Adrenal gland (tissue), 12 donors: ENCODE data around the gene NEURL4. TPM values are rescaled to one million over a fixed set of nuclear protein-coding genes. Genes with fewer than 3 reads are reported as not detected.

Source experiments
- DNase-seq, 7 donors: peaks; one replicate each; pipeline ENCODE4 v3.0.0-alpha.2; 2019 to 2020
- H3K27ac ChIP-seq, 5 donors: fragments of 200-600 bp; sonication (generic) in 4 of 5; 1 replicate in 3 of 5; 2 replicates in 2 of 5; pipeline versions ENCODE4 v1.5.1 to v1.8.0; 2016 to 2020; ENCODE audit warnings: mild to moderate bottlenecking in 1 of 5
- H3K27me3 ChIP-seq: fragments of 200-600 bp; 2 replicates; pipeline ENCODE4 v1.8.0; 2021
- H3K36me3 ChIP-seq, 2 donors: fragments of 200-600 bp; replicated peaks in 1 of 2; 1 replicate in 1 of 2; 2 replicates in 1 of 2; pipeline versions ENCODE4 v1.5.1 to v1.8.0; 2018 to 2022
- H3K4me1 ChIP-seq, 2 donors: fragments of 200-600 bp; replicated peaks in 1 of 2; 1 replicate in 1 of 2; 2 replicates in 1 of 2; pipeline versions ENCODE4 v1.5.1 to v1.8.0; 2018 to 2021
- H3K4me3 ChIP-seq, 4 donors: fragments of 200-600 bp; sonication (generic) in 3 of 4; one replicate each; pipeline ENCODE4 v1.5.1; 2016 to 2018
- H3K9me3 ChIP-seq, 3 donors: fragments of 200-600 bp; sonication (generic) in 1 of 3; replicated peaks in 1 of 3; 1 replicate in 2 of 3; 2 replicates in 1 of 3; pipeline versions ENCODE4 v1.5.1 to v1.8.0; 2016 to 2021
- POLR2A ChIP-seq, 2 donors: fragments of 450-650 bp; IDR thresholded peaks; one replicate each; pipeline ENCODE4 v1.6.1; 2017; ENCODE audit warnings: antibody characterized with exemption in 2 of 2, mild to moderate bottlenecking in 2 of 2, moderate library complexity in 1 of 2
- WGBS, 4 donors: extraction: QIAGEN DNeasy Blood & Tissue Kit in 2 of 4; methylation state at CpG; one replicate each; pipeline versions ENCODE4 v1.1.5 to v1.1.7; 2013 to 2017; 5-methylcytosine and 5-hydroxymethylcytosine counted together
- intact Hi-C, 2 donors: fragments of 100-400 bp; cut with DNase I; formaldehyde crosslinking; loops; one replicate each; pipeline versions ENCODE4 v1.14.1 to v1.15.0; 2022 to 2023
- polyA plus RNA-seq, 3 donors: library from polyadenylated mRNA; stranded (reverse); fragments of 200-250 nt in 2 of 3; fragments of 350-450 nt in 1 of 3; fragmentation: Illumina TruSeq in 1 of 3; extraction: RNeasy Lipid Tissue Mini Kit (QIAGEN cat#74804) in 1 of 3; gene quantifications; one replicate each; pipeline ENCODE4 v1.2.3, GENCODE V29; 2013 to 2014
- total RNA-seq, 9 donors: library from RNA; depleted of rRNA in 4 of 9; stranded (reverse); fragments of >200 nt in 4 of 9; fragments of 120-200 nt in 1 of 9; fragmentation: NEBNext Ultra II Directional in 1 of 9; extraction: Animal tissue kit (Norgen Biotek cat#: 25700) in 1 of 9; gene quantifications; one replicate each; pipeline versions ENCODE4 v1.1.0 to v1.2.4, GENCODE V29; 2013 to 2023
- TF ChIP-seq, protein P1 (sequence below), 6 experiments: fragments of 450-650 bp in 4 of 6; fragments of 200-600 bp in 2 of 6; sonication (generic) in 1 of 6; IDR thresholded peaks; 1 replicate in 5 of 6; 2 replicates in 1 of 6; pipeline versions ENCODE4 v1.5.1 to v1.8.0; 2016 to 2021; ENCODE audit warnings: antibody characterized with exemption in 6 of 6, mild to moderate bottlenecking in 2 of 6, moderate library complexity in 1 of 6
- donor health status: healthy with polysubstance abuse.
- donor health status: Bipolar disorder and iron deficiency.
- donor health status: DM: yes; HTN: yes; CAD: no.
- donor health status: DM: no; HTN: no; CAD: no.
- donor health status: DM: no; HTN: no; CAD: no.
- donor health status: DM: yes; HTN: yes; CAD: no.

Gene NEURL4
- total and polyA plus RNA-seq, 12 donors = 8.7 to 111 (median 25.9) TPM

DNA sequence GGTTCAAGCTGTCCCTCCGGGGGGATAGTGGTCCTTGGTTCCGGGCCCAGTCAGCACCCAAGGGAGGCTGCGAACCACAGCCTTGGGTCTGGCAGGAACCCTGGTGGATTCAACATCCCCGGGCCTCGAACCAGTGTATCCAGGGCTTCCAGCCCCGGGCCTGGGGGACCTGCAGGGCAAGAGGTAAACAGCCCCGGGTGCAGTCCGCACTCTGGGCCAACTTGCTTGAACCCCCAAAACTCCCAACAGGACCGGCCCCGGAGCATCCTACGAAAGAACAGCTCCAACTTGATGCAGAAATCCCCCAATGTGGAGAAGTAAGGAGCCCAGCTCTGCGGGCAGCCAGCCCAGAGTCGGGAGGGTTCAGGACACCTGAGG is 1.5 kb upstream of the NEURL4 start:
- H3K4me3 ChIP-seq = peak overlapping the region in 2 of 4 donors; percentile 63 to 65
- H3K27ac ChIP-seq = peak overlapping the region in 4 of 5 donors; percentile 76 to 94 (median 84)
- no peaks in the 10 kb centered on the region for H3K9me3 ChIP-seq
- H3K36me3 ChIP-seq = peaks cover 0 to 6% of the 10 kb centered on the region in 2 donors
- no peak for DNase-seq
- intact Hi-C loops = no loop called here
- H3K4me1 ChIP-seq = peaks cover 4 to 17% of the 10 kb centered on the region in 2 donors
- 59 to 86% (median 70%) methylated on average over 5 to 13 of the region's 13 CpGs for WGBS, 4 donors
- TF ChIP-seq POLR2A (IDR thresholded peaks at IDR 0.05) = no peak
- TF ChIP-seq, protein P1, sequence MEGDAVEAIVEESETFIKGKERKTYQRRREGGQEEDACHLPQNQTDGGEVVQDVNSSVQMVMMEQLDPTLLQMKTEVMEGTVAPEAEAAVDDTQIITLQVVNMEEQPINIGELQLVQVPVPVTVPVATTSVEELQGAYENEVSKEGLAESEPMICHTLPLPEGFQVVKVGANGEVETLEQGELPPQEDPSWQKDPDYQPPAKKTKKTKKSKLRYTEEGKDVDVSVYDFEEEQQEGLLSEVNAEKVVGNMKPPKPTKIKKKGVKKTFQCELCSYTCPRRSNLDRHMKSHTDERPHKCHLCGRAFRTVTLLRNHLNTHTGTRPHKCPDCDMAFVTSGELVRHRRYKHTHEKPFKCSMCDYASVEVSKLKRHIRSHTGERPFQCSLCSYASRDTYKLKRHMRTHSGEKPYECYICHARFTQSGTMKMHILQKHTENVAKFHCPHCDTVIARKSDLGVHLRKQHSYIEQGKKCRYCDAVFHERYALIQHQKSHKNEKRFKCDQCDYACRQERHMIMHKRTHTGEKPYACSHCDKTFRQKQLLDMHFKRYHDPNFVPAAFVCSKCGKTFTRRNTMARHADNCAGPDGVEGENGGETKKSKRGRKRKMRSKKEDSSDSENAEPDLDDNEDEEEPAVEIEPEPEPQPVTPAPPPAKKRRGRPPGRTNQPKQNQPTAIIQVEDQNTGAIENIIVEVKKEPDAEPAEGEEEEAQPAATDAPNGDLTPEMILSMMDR (IDR thresholded peaks at IDR 0.05) = no peak
- H3K27me3 ChIP-seq = no peaks in the 10 kb centered on the region

- Histone ChIP-seq H3K27ac (peak overlapping the region; percentile 76 to 94 (median 80)), H3K27me3 (no peaks in the 10 kb centered on the region), H3K9me3 (no peaks in the 10 kb centered on the region), H3K4me3 (peak overlapping the region in 3 of 4 donors; percentile 43 to 65 (median 63)), H3K36me3 (peaks cover 0 to 11% of the 10 kb centered on the region in 2 donors), H3K4me1 (peaks cover 4 to 17% of the 10 kb centered on the region in 2 donors)
- TF ChIP-seq, protein P1 (IDR thresholded peaks at IDR 0.05) = no peak
- no peak for TF ChIP-seq POLR2A (IDR thresholded peaks at IDR 0.05)
- intact Hi-C loops = no loop called here
- peak; percentile 71 to 87 (median 81) for DNase-seq
- 1% methylated on average over 13 to 34 of the region's 34 CpGs for WGBS, 4 donors
Measured at GRCh38 chr17:7329997-7330637, 982 bp upstream of the NEURL4 start.

DNA sequence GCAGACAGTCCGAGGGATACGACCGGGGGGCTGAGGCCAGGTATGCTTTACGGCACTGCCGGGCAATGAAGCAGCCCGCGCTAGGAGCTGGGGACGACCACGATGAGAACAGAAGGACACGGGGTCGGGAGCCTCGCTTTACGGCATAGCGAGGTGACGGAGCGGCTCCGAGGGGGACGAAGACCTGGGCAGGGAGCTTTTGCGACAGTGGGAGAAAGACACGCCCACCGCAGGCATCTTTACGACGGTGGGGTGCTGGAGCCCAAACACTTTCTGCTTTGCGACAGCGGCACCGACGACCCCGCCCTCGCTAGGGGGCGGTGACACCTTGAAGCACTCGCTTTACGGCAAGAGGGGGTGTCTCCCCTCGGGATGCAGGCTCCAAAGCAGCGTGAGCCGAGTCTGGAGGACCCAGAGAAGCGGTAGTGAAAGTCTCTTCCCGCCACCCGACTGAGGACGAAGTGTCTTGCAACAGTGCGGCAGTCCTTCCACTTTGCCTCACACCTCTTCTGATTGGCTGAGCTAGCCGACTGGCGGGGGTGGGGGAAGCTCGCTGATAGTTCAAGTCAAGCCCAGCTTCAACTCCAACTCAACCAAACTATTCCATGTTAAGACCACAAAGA is 350 bp upstream of the NEURL4 start:
- peak; percentile 61 to 80 for TF ChIP-seq POLR2A (IDR thresholded peaks at IDR 0.05)
- TF ChIP-seq, protein P1 (IDR thresholded peaks at IDR 0.05) = no peak
- DNase-seq = peak; percentile 97 to 99 (median 99)
- WGBS, 4 donors = 0 to 1% (median 0%) methylated on average over 11 to 43 of the region's 43 CpGs
- Histone ChIP-seq H3K36me3 (peaks cover 0 to 15% of the 10 kb centered on the region in 2 donors), H3K4me3 (peak overlapping the region; percentile 43 to 88 (median 64)), H3K4me1 (peaks cover 4 to 17% of the 10 kb centered on the region in 2 donors), H3K27ac (peak overlapping the region; percentile 76 to 94 (median 80)), H3K27me3 (no peaks in the 10 kb centered on the region), H3K9me3 (no peaks in the 10 kb centered on the region)
- intact Hi-C loops = no loop called here

DNA sequence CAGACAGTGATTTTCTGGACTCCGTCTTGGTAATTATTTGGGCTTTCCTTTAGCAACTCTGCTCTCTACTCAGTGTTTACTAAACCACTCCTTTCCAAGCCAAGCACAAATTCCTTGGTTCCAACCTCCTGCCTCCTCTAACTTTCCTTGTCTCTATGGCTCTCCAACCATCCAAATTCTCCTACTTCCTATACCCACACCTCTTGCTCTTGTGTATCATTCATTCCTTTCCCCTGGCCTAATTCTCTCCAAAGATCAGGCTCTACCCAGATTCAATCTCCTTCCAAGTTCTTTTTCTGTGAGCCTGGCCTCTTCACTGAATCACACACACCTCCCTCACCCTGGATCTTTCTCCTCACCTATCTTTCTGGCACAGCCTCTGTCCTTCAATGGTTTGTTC is 1.1 kb downstream of the NEURL4 start:
- H3K4me3 ChIP-seq = no peak overlapping the region
- 63 to 93% (median 87%) methylated on average over 1 of the region's 1 CpG for WGBS, 4 donors
- H3K27me3 ChIP-seq = no peaks in the 10 kb centered on the region
- peaks cover 4 to 17% of the 10 kb centered on the region in 2 donors for H3K4me1 ChIP-seq
- no peak for DNase-seq
- no peak overlapping the region for H3K27ac ChIP-seq
- peaks cover 0 to 30% of the 10 kb centered on the region in 2 donors for H3K36me3 ChIP-seq
- intact Hi-C loops = no loop called here
- TF ChIP-seq, protein P1 (IDR thresholded peaks at IDR 0.05) = no peak
- no peak for TF ChIP-seq POLR2A (IDR thresholded peaks at IDR 0.05)
- H3K9me3 ChIP-seq = no peaks in the 10 kb centered on the region
